Suprapubic skin (tissue), 4 donors: ENCODE measurements around the gene RBM46.

Experiments used
- CTCF ChIP-seq, 2 donors: fragments of 200-600 bp in 1 of 2; fragments of 450-650 bp in 1 of 2; sonication (generic) in 1 of 2; IDR thresholded peaks; one replicate each; pipeline ENCODE4 v1.5.1; 2016 to 2019; ENCODE audit warnings: antibody characterized with exemption in 2 of 2, mild to moderate bottlenecking in 1 of 2, moderate library complexity in 1 of 2
- EP300 ChIP-seq: sonication (generic); formaldehyde crosslinking; IDR thresholded peaks from one replicate; pipeline ENCODE4 v1.6.1; 2017; ENCODE audit warnings: antibody characterized with exemption
- POLR2A ChIP-seq, 2 donors: fragments of 450-650 bp; IDR thresholded peaks; one replicate each; pipeline ENCODE4 v1.6.1; 2017; ENCODE audit warnings: antibody characterized with exemption in 2 of 2, mild to moderate bottlenecking in 2 of 2, moderate library complexity in 2 of 2
- POLR2AphosphoS5 ChIP-seq, 3 donors: sonication (generic); formaldehyde crosslinking; IDR thresholded peaks; one replicate each; pipeline ENCODE4 v1.6.1; 2017; ENCODE audit warnings: antibody characterized with exemption in 3 of 3

GRCh38 chr4:154740462-154740861 lies 40.6 kb upstream of the RBM46 start:
- TF ChIP-seq CTCF (IDR thresholded peaks at IDR 0.05) (no peak), POLR2A (IDR thresholded peaks at IDR 0.05) (no peak), POLR2AphosphoS5 (IDR thresholded peaks at IDR 0.05) (no peak), EP300 (no peak)
